Mesendoderm (in vitro differentiated cells): Measurements from ENCODE around the gene BORCS5.

ENCODE experiments used
- DNase-seq: peaks from one replicate; pipeline ENCODE4 v3.0.0; 2013
- H2AK5ac ChIP-seq: 2 replicates; pipeline ENCODE4 v1.6.1; 2013; ENCODE audit warnings: low read length, inconsistent platforms
- H2BK120ac ChIP-seq: 2 replicates; pipeline ENCODE4 v1.6.1; 2013; ENCODE audit warnings: low read depth, mild to moderate bottlenecking, low read length, moderate library complexity, mixed read lengths
- H2BK15ac ChIP-seq: replicated peaks from 2 replicates; pipeline ENCODE4 v1.6.1; 2013; ENCODE audit warnings: low read depth, mild to moderate bottlenecking, moderate library complexity
- H2BK5ac ChIP-seq: 2 replicates; pipeline ENCODE4 v1.6.1; 2013; ENCODE audit warnings: low read length, inconsistent platforms
- H3K18ac ChIP-seq: 2 replicates; pipeline ENCODE4 v1.6.1; 2013; ENCODE audit warnings: mild to moderate bottlenecking, low read length, mixed read lengths
- H3K23ac ChIP-seq: one replicate; pipeline ENCODE4 v1.6.1; 2013; ENCODE audit warnings: low read length
- H3K27ac ChIP-seq: 2 replicates; pipeline ENCODE4 v1.5.1; 2013; ENCODE audit warnings: low read depth, mild to moderate bottlenecking, inconsistent platforms, low read length, moderate library complexity
- H3K27me3 ChIP-seq: 2 replicates; pipeline ENCODE4 v1.6.1; 2013; ENCODE audit warnings: low read length, control low read depth, mild to moderate bottlenecking, inconsistent platforms; ENCODE audit not compliant: insufficient read depth, poor library complexity
- H3K36me3 ChIP-seq: 2 replicates; pipeline ENCODE4 v1.6.1; 2013; ENCODE audit warnings: low read length, inconsistent platforms; ENCODE audit not compliant: control insufficient read depth, insufficient read depth
- H3K4ac ChIP-seq: one replicate; pipeline ENCODE4 v1.6.1; 2013; ENCODE audit warnings: low read depth, mild to moderate bottlenecking, low read length, moderate library complexity
- H3K4me1 ChIP-seq: 2 replicates; pipeline ENCODE4 v1.6.1; 2013; ENCODE audit warnings: low read depth, low read length, inconsistent platforms; ENCODE audit not compliant: control insufficient read depth
- H3K4me2 ChIP-seq: 2 replicates; pipeline ENCODE4 v1.6.1; 2013; ENCODE audit warnings: low read length
- H3K4me3 ChIP-seq: 2 replicates; pipeline ENCODE4 v1.5.1; 2013; ENCODE audit warnings: mild to moderate bottlenecking, low read length
- H3K56ac ChIP-seq: one replicate; pipeline ENCODE4 v1.6.1; 2013; ENCODE audit warnings: low read length
- H3K79me1 ChIP-seq: 2 replicates; pipeline ENCODE4 v1.6.1; 2013; ENCODE audit warnings: low read length, inconsistent platforms
- H3K79me2 ChIP-seq: 2 replicates; pipeline ENCODE4 v1.6.1; 2013; ENCODE audit warnings: mild to moderate bottlenecking, low read length; ENCODE audit not compliant: control insufficient read depth, insufficient read depth
- H3K9ac ChIP-seq: 2 replicates; pipeline ENCODE4 v1.6.1; 2013; ENCODE audit warnings: low read length, inconsistent platforms
- H4K5ac ChIP-seq: one replicate; pipeline ENCODE4 v1.6.1; 2013; ENCODE audit warnings: low read length
- H4K8ac ChIP-seq: one replicate; pipeline ENCODE4 v1.6.1; 2013; ENCODE audit warnings: low read depth, mild to moderate bottlenecking, control low read depth, low read length, moderate library complexity
- WGBS: extraction: QIAGEN DNeasy Blood & Tissue Kit; methylation state at CpG from one replicate; pipeline ENCODE4 v1.1.7; 2013; ENCODE audit warnings: low lambda C conversion rate, missing lambda C conversion rate; ENCODE audit not compliant: insufficient coverage; ENCODE audit errors: extremely low coverage; 5-methylcytosine and 5-hydroxymethylcytosine counted together

Gene BORCS5

GRCh38 chr12:12399161-12399560 is 42.3 kb downstream of the BORCS5 start:
- no CpG with 5 or more reads among the region's 1 CpG for WGBS
- Histone ChIP-seq H2AK5ac (no peak overlapping the region), H4K8ac (no peak overlapping the region), H3K4me2 (no peak overlapping the region), H3K27ac (no peak overlapping the region), H3K79me1 (no peaks in the 10 kb centered on the region), H3K23ac (no peak overlapping the region), H4K5ac (no peak overlapping the region), H3K36me3 (no peaks in the 10 kb centered on the region), H3K18ac (no peak overlapping the region), H2BK5ac (no peak overlapping the region), H3K27me3 (no peaks in the 10 kb centered on the region), H2BK15ac (no peak overlapping the region), H3K9ac (no peak overlapping the region), H3K4ac (no peak overlapping the region), H3K4me3 (no peak overlapping the region), H3K56ac (no peak overlapping the region), H2BK120ac (no peak overlapping the region), H3K4me1 (no peaks in the 10 kb centered on the region), H3K79me2 (no peaks in the 10 kb centered on the region)
- DNase-seq, result no peak

GRCh38 chr12:12399776-12400305 is 43.0 kb downstream of the BORCS5 start:
- WGBS, result no CpG with 5 or more reads among the region's 4 CpGs
- no peak overlapping the region for H2BK5ac ChIP-seq

GRCh38 chr12:12400793-12401192 is 43.9 kb downstream of the BORCS5 start:
- Histone ChIP-seq H2BK5ac (no peak overlapping the region), H3K79me2 (no peaks in the 10 kb centered on the region), H2BK15ac (no peak overlapping the region), H2BK120ac (no peak overlapping the region), H3K4me3 (no peak overlapping the region), H3K18ac (no peak overlapping the region), H3K36me3 (no peaks in the 10 kb centered on the region), H3K4me2 (no peak overlapping the region), H3K9ac (no peak overlapping the region), H3K79me1 (no peaks in the 10 kb centered on the region), H3K27ac (no peak overlapping the region), H4K8ac (no peak overlapping the region), H3K4ac (no peak overlapping the region), H3K23ac (no peak overlapping the region), H3K4me1 (no peaks in the 10 kb centered on the region), H3K27me3 (no peaks in the 10 kb centered on the region), H2AK5ac (no peak overlapping the region), H4K5ac (no peak overlapping the region), H3K56ac (no peak overlapping the region)
- DNase-seq, result no peak
- WGBS, result no CpG with 5 or more reads among the region's 3 CpGs

More at GRCh38 chr12:12399776-12400305, 43.0 kb downstream of the BORCS5 start:
- Histone ChIP-seq H3K4me2 (no peak overlapping the region), H2AK5ac (no peak overlapping the region), H3K18ac (no peak overlapping the region), H3K4me3 (no peak overlapping the region), H2BK120ac (no peak overlapping the region), H4K8ac (no peak overlapping the region), H3K23ac (no peak overlapping the region), H3K27ac (no peak overlapping the region), H2BK15ac (no peak overlapping the region), H3K79me1 (no peaks in the 10 kb centered on the region), H3K4me1 (no peaks in the 10 kb centered on the region), H3K4ac (no peak overlapping the region), H3K27me3 (no peaks in the 10 kb centered on the region), H3K56ac (no peak overlapping the region), H4K5ac (no peak overlapping the region), H3K9ac (no peak overlapping the region), H3K79me2 (no peaks in the 10 kb centered on the region), H3K36me3 (no peaks in the 10 kb centered on the region)
- no peak for DNase-seq

GRCh38 chr12:12403264-12404248 is 46.7 kb downstream of the BORCS5 start:
- no peak for DNase-seq
- no peak overlapping the region for H2BK5ac ChIP-seq
- H3K4me3 ChIP-seq, result no peak overlapping the region
- no peak overlapping the region for H3K4me2 ChIP-seq
- no peak overlapping the region for H3K56ac ChIP-seq
- no peaks in the 10 kb centered on the region for H3K79me1 ChIP-seq
- H3K4ac ChIP-seq, result no peak overlapping the region
- no peak overlapping the region for H2BK15ac ChIP-seq
- H3K18ac ChIP-seq, result no peak overlapping the region
- no peak overlapping the region for H3K23ac ChIP-seq
- H3K9ac ChIP-seq, result no peak overlapping the region
- H4K8ac ChIP-seq, result no peak overlapping the region
- no peak overlapping the region for H3K27ac ChIP-seq
- H2BK120ac ChIP-seq, result no peak overlapping the region
- H4K5ac ChIP-seq, result no peak overlapping the region
- no CpG with 5 or more reads among the region's 9 CpGs for WGBS
- no peaks in the 10 kb centered on the region for H3K79me2 ChIP-seq
- H3K36me3 ChIP-seq, result no peaks in the 10 kb centered on the region
- no peaks in the 10 kb centered on the region for H3K27me3 ChIP-seq
- no peak overlapping the region for H2AK5ac ChIP-seq
- no peaks in the 10 kb centered on the region for H3K4me1 ChIP-seq

- H3K79me1 ChIP-seq, result no peaks in the 10 kb centered on the region
- no peak overlapping the region for H3K18ac ChIP-seq
- H4K8ac ChIP-seq, result no peak overlapping the region
- no peak overlapping the region for H2BK15ac ChIP-seq
- H2BK120ac ChIP-seq, result no peak overlapping the region
- no peaks in the 10 kb centered on the region for H3K79me2 ChIP-seq
- no peak overlapping the region for H3K4me3 ChIP-seq
- H3K23ac ChIP-seq, result no peak overlapping the region
- no peaks in the 10 kb centered on the region for H3K36me3 ChIP-seq
- no peak overlapping the region for H3K56ac ChIP-seq
- no peak overlapping the region for H4K5ac ChIP-seq
- no peak overlapping the region for H2AK5ac ChIP-seq
- H3K4me1 ChIP-seq, result no peaks in the 10 kb centered on the region
- no peak overlapping the region for H3K4me2 ChIP-seq
- no CpG with 5 or more reads among the region's 1 CpG for WGBS
- H3K9ac ChIP-seq, result no peak overlapping the region
- no peak for DNase-seq
- no peak overlapping the region for H3K27ac ChIP-seq
- no peak overlapping the region for H2BK5ac ChIP-seq
- H3K4ac ChIP-seq, result no peak overlapping the region
- H3K27me3 ChIP-seq, result no peaks in the 10 kb centered on the region
Measured at GRCh38 chr12:12404297-12404696, 47.4 kb downstream of the BORCS5 start.
